Lower leg skin (tissue), 3 donors: ENCODE measurements around the gene ZSWIM3.

Experiments used
- CTCF ChIP-seq, 3 donors: fragments of 450-650 bp; IDR thresholded peaks; one replicate each; pipeline ENCODE4 v1.5.1; 2016; ENCODE audit warnings: antibody characterized with exemption in 3 of 3, mild to moderate bottlenecking in 3 of 3, moderate library complexity in 2 of 3
- POLR2A ChIP-seq, 2 donors: fragments of 450-650 bp; IDR thresholded peaks; one replicate each; pipeline ENCODE4 v1.6.1; 2016 to 2017; ENCODE audit warnings: antibody characterized with exemption in 2 of 2, mild to moderate bottlenecking in 1 of 2, moderate library complexity in 1 of 2

GRCh38 chr20:45866454-45866853 is 9.0 kb downstream of the ZSWIM3 start:
- TF ChIP-seq CTCF (IDR thresholded peaks at IDR 0.05) = no peak
- TF ChIP-seq POLR2A (IDR thresholded peaks at IDR 0.05) = no peak
